ENCODE results near the gene TSHZ1.

DNA sequence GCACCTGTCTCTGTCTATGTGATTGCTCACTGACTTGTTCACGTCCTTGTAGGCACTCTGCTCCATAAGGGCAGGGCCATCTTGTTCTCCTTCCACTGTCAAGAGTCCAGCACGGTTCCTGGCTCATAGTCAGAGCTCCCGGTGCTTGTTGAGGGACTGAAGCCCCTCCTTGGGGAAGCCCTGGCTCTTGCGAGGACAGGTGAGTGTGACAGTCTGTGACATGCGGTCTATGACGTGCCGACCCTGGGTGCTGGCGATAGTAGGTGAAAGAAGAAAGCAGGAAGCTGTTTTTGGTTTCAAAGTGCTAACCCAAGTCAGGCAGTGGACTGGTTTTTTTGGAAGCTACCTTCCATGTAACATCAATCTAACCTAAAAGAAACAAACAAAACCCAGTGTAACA is 18.8 kb downstream of the TSHZ1 start:
- TF ChIP-seq CTCF (IDR thresholded peaks at IDR 0.05; ENCODE audit: low read depth, low read length) (no peak), EZH2phosphoT487 (IDR thresholded peaks at IDR 0.05; ENCODE audit: low read depth) (no peak)

Measured in OCI-LY3 (cell line).